Esophagus (tissue), 2 donors: Measurements from ENCODE around the gene LSP1. TPM values are rescaled to one million over a fixed set of nuclear protein-coding genes. Genes with fewer than 3 reads are reported as not detected.

ENCODE experiments used
- H3K27ac ChIP-seq, 2 donors: one replicate each; pipeline ENCODE4 v1.5.1; 2013; ENCODE audit warnings: low read depth in 2 of 2, mild to moderate bottlenecking in 2 of 2, inconsistent platforms in 1 of 2, low read length in 1 of 2, moderate library complexity in 1 of 2
- H3K27me3 ChIP-seq, 2 donors: one replicate each; pipeline ENCODE4 v1.6.1; 2013; ENCODE audit warnings: low read length in 2 of 2, control low read depth in 1 of 2, mild to moderate bottlenecking in 1 of 2; ENCODE audit not compliant: insufficient read depth in 2 of 2, control insufficient read depth in 1 of 2
- H3K36me3 ChIP-seq, 2 donors: one replicate each; pipeline ENCODE4 v1.6.1; 2013; ENCODE audit warnings: low read length in 1 of 2; ENCODE audit not compliant: control insufficient read depth in 2 of 2, insufficient read depth in 2 of 2
- H3K4me1 ChIP-seq, 2 donors: one replicate each; pipeline ENCODE4 v1.6.1; 2013; ENCODE audit warnings: low read length in 1 of 2; ENCODE audit not compliant: control insufficient read depth in 2 of 2, insufficient read depth in 2 of 2
- H3K4me3 ChIP-seq, 2 donors: one replicate each; pipeline ENCODE4 v1.5.1; 2013; ENCODE audit warnings: low read length in 2 of 2, mild to moderate bottlenecking in 2 of 2, low read depth in 1 of 2, moderate library complexity in 1 of 2
- H3K9me3 ChIP-seq, 2 donors: one replicate each; pipeline ENCODE4 v1.6.1; 2013; ENCODE audit warnings: mild to moderate bottlenecking in 2 of 2, low read depth in 1 of 2, low read length in 1 of 2, moderate library complexity in 1 of 2; ENCODE audit not compliant: control insufficient read depth in 2 of 2, insufficient read depth in 1 of 2
- WGBS, 2 donors: extraction: QIAGEN DNeasy Blood & Tissue Kit; methylation state at CpG; one replicate each; pipeline ENCODE4 v1.1.7; 2013; 5-methylcytosine and 5-hydroxymethylcytosine counted together
- polyA plus RNA-seq, 2 donors: library from polyadenylated mRNA; stranded (reverse); fragments of 200-250 nt; gene quantifications; one replicate each; pipeline ENCODE4 v1.2.3, GENCODE V29; 2013
- donor health status: healthy with polysubstance abuse.
- donor health status: Bipolar disorder and iron deficiency.

Gene LSP1
- polyA plus RNA-seq, 2 donors, result 23.7 to 130 TPM

- WGBS, 2 donors, result 82 to 83% methylated on average over 11 of the region's 11 CpGs
- peaks cover 0 to 26% of the 10 kb centered on the region in 2 donors for H3K36me3 ChIP-seq
- no peaks in the 10 kb centered on the region for H3K27me3 ChIP-seq
- H3K4me3 ChIP-seq, result no peak overlapping the region
- H3K27ac ChIP-seq, result no peak overlapping the region
- no peaks in the 10 kb centered on the region for H3K9me3 ChIP-seq
- peaks cover 2 to 5% of the 10 kb centered on the region in 2 donors for H3K4me1 ChIP-seq
Observed at GRCh38 chr11:1887451-1888346, 34.8 kb downstream of the LSP1 start.

- Histone ChIP-seq H3K4me1 (peaks cover 2 to 5% of the 10 kb centered on the region in 2 donors), H3K27me3 (no peaks in the 10 kb centered on the region), H3K4me3 (no peak overlapping the region), H3K27ac (peak overlapping the region in 1 of 2 donors; percentile 29), H3K36me3 (peaks cover 0 to 23% of the 10 kb centered on the region in 2 donors), H3K9me3 (no peaks in the 10 kb centered on the region)
- WGBS, 2 donors, result 51 to 54% methylated on average over 8 to 9 of the region's 9 CpGs
Observed at GRCh38 chr11:1888347-1888753, 35.5 kb downstream of the LSP1 start.

- no peak overlapping the region for H3K4me3 ChIP-seq
- H3K27me3 ChIP-seq, result no peaks in the 10 kb centered on the region
- peaks cover 2 to 5% of the 10 kb centered on the region in 2 donors for H3K4me1 ChIP-seq
- 79 to 85% methylated on average over 6 of the region's 6 CpGs for WGBS, 2 donors
- no peaks in the 10 kb centered on the region for H3K9me3 ChIP-seq
- peak overlapping the region in 1 of 2 donors; percentile 29 for H3K27ac ChIP-seq
- peaks cover 0 to 23% of the 10 kb centered on the region in 2 donors for H3K36me3 ChIP-seq
Observed at GRCh38 chr11:1888811-1889210, 35.9 kb downstream of the LSP1 start.

GRCh38 chr11:1889224-1889930 is 36.5 kb downstream of the LSP1 start:
- WGBS, 2 donors, result 68 to 70% methylated on average over 34 of the region's 34 CpGs
- Histone ChIP-seq H3K9me3 (no peaks in the 10 kb centered on the region), H3K27ac (peak overlapping the region in 1 of 2 donors; percentile 29), H3K4me1 (peaks cover 2 to 5% of the 10 kb centered on the region in 2 donors), H3K27me3 (no peaks in the 10 kb centered on the region), H3K36me3 (peaks cover 0 to 18% of the 10 kb centered on the region in 2 donors), H3K4me3 (no peak overlapping the region)

- H3K27ac ChIP-seq, result no peak overlapping the region
Observed at GRCh38 chr11:1889941-1890855, 37.3 kb downstream of the LSP1 start.

GRCh38 chr11:1890856-1891830 is 38.3 kb downstream of the LSP1 start:
- Histone ChIP-seq H3K27me3 (no peaks in the 10 kb centered on the region), H3K9me3 (no peaks in the 10 kb centered on the region), H3K27ac (no peak overlapping the region), H3K4me1 (peaks cover 2 to 5% of the 10 kb centered on the region in 2 donors), H3K4me3 (no peak overlapping the region), H3K36me3 (peaks cover 0 to 7% of the 10 kb centered on the region in 2 donors)
- WGBS, 2 donors, result 73 to 75% methylated on average over 34 of the region's 34 CpGs

More at GRCh38 chr11:1889941-1890855, 37.3 kb downstream of the LSP1 start:
- Histone ChIP-seq H3K4me1 (peaks cover 2 to 5% of the 10 kb centered on the region in 2 donors), H3K9me3 (no peaks in the 10 kb centered on the region), H3K4me3 (no peak overlapping the region), H3K36me3 (peaks cover 0 to 13% of the 10 kb centered on the region in 2 donors), H3K27me3 (no peaks in the 10 kb centered on the region)
- 86 to 87% methylated on average over 27 to 33 of the region's 33 CpGs for WGBS, 2 donors

GRCh38 chr11:1891831-1892115 is 38.9 kb downstream of the LSP1 start, which contains the start of gene PRR33:
Gene PRR33, minus strand, starts transcription at chr11:1891895. Its CDS starts 1,311 bp downstream, at chr11:1890584.
- WGBS, 2 donors, result 88% methylated on average over 7 of the region's 7 CpGs
- H3K27me3 ChIP-seq, result no peaks in the 10 kb centered on the region

GRCh38 chr11:1892116-1892515 is 39.2 kb downstream of the LSP1 start:
- H3K9me3 ChIP-seq, result no peaks in the 10 kb centered on the region
- H3K27ac ChIP-seq, result no peak overlapping the region
- peaks cover 0 to 4% of the 10 kb centered on the region in 2 donors for H3K36me3 ChIP-seq
- H3K4me1 ChIP-seq, result peaks cover 2 to 5% of the 10 kb centered on the region in 2 donors
- H3K27me3 ChIP-seq, result no peaks in the 10 kb centered on the region
- no peak overlapping the region for H3K4me3 ChIP-seq
- 82 to 87% methylated on average over 7 of the region's 7 CpGs for WGBS, 2 donors

More at GRCh38 chr11:1891831-1892115, 38.9 kb downstream of the LSP1 start, which contains the start of gene PRR33:
- no peak within 1 kb of the TSS for H3K27ac ChIP-seq
- H3K4me1 ChIP-seq, result peaks cover 2 to 5% of the 10 kb centered on the region in 2 donors
- no peak within 1 kb of the TSS for H3K4me3 ChIP-seq
- no peaks in the 10 kb centered on the region for H3K9me3 ChIP-seq
- H3K36me3 ChIP-seq, result peaks cover 0 to 4% of the 10 kb centered on the region in 2 donors
